NCI-H226 (cell line): Measurements from ENCODE around the gene ZNF516.

Source experiments
- DNase-seq: peaks from one replicate; pipeline ENCODE4 v3.0.0-alpha.2; 2015

Gene ZNF516

DNA sequence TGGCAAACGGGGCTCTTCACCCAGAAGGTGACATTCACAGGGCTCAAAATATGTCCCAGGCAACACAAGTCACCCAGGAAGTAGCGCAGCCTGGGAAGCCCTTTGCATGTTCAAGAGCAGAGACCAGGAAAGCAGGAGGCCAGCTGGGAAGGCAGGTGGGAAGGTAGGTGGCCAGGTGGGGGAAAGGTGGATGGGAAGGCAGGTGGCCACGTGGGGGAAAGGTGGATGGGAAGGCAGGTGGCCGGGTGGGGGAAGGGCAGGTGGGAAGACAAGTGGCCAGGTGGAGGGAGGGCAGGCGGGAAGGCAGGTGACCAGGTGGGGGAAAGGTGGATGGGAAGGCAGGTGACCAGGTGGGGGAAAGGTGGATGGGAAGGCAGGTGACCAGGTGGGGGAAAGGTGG, 102.7 kb downstream of the ZNF516 start:
- no peak for DNase-seq

DNA sequence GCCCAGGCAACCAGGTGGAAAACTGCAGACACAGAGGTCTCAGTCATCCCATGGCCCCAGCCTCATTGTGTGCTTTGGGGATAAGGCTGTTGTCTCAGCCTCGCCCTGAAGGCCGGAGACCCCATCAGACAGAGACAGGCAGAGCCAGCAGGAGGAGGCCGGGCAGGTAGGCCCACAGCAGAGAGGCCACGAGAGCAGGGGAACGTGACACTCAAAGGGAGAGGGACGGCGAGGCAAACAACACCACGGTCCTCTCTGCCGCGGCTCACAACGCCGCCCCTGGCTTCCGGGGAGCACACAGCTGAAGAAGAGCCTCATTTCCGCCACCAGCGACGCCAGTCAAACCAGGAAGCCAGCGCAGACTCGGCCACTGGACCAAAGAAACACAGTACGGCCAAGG, 103.3 kb downstream of the ZNF516 start:
- no peak for DNase-seq

DNA sequence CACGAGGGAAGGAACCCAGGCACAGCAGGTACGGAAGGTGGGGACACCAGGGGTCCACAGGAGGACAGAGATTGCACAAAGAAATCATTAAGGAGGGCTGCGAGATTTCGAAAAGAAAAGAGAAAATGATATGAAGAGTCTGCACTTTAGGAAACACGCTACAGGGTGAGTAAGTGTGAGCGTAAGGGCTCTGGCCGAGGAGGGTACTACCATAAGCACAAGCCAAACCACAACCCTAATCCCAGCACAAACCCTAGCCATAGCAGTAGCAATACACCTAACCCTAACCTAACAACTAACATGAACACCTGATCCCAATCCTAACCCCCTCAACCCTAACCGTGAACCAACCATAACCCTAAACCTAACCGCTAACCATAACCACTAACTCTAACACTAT, 104.0 kb downstream of the ZNF516 start:
- no peak for DNase-seq

DNA sequence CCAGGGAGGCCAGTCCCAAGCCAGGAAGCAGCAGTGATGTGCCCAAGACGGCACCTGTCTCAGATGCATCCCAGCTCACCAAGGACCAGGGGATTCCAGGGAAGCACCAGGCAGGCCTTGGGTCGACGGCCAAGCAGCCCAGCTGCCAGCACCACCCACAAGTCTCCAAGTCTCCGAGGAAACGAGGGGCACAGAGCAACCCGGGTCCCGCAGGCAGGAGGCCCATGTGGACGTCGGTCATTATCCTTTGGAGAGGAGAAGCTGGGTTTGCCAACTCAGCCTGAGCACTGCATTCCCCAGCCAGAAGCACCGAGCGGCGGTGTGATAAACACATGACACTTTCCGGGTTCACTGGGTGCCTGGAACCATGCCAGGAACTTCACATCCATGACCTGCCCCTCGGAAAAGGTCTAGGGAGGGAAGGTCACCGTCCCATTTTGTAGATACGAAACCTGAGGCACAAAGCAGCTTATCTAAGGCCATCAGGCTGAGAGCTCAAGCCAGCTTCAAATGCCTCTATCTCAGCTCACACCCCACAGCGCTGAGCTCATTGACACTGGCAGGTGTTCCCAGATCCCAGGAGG, 104.5 kb downstream of the ZNF516 start:
- DNase-seq: no peak

DNA sequence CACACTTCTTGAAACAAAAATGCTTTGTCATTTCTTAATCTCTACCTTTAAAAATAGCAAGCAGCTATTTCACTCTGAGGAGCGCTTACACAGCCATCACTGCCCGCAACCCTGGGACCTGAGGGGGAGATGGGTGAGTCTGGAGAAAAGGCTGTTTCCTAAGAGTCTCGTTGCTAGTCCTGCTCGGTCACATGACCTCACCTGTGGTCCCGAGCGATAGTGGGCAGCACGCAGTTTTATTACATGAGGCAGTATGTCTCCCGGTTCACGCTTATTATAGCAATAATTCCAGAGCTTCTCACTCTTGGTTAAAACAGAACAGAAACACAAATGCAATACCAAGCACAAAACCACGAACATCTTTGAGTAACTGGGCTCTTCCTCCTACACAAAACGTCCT, 105.3 kb downstream of the ZNF516 start:
- DNase-seq: no peak

DNA sequence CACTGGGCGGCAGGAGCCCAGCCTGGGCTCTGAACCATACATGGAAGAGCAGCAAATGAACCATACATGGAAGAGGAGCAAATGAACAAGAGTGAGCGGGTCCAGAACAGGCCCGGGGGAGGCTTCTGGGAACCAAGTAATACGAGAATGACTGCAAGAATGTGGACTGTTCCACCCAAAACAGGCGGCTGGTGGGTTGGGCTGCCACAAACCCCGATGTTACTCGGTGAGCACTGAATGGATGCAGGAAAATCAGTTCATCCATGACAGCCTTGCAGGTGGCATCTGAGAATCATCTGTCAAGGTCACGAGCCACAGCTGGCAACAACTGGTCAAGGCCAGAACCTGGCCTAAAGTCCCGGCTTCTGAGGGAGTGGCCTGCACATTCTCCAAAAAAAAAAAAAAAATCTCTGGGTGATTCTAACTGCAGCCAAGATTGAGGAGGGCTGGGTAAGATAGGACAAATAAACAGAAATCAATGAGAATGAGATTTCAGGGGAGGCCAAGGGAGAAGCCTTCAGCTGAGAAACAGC, 106.1 kb downstream of the ZNF516 start:
- DNase-seq: no peak

DNA sequence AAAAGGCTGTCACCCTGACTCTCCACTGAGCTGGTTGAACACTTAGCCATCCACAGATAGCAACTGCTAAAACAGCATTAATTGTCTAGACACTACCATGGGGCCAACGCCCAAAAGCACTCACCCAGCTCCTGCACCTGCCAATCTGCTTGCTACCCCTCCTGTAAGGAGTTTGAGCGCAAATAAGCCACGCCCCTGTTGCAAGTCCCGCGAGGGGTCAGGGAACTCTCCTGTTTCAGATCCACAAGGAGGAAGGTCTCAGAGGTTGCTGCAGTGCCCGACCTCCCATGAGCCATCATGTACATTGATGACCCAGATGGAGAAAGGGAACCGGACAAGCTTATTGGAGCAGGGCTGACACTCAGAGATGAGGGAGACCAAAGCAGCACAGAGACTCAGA, 106.8 kb downstream of the ZNF516 start:
- no peak for DNase-seq

DNA sequence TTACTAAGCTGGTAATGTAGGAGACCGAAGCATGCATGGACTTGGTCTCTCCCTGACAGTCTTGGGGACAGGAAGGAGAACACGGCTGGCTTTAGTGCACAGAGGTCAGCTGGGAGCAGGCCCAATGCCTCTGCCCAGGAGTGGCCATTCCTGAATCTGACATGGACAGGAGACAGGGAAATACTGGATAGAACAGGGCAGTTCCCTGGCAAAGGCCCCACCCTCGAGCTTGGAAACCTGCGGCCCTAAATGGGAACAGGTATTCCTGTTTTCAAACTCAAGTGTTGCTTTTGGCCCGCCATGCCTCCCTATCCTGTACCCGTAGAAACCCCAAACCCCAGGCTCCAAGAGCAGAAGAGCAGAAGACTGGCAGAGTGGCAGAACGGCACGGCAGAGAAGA, 107.4 kb downstream of the ZNF516 start:
- DNase-seq: no peak

DNA sequence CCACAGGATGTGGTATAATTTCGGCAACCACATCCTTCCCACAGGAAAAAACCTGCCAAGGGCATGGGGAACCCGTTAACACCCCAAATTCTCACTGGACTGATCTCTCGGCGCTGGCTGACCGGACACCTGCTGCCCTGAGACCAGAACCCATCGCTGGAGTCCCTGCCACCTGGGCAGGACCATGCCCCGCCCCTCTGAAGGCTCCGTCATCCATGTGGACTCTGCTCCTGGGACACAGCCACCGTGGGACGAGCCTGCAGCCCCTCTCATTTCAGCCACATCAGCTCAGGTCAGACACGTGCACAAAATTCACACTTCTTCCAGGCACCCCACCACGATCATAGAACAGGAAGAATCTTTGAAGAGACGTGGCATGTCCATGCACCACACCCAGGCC, 108.2 kb downstream of the ZNF516 start:
- no peak for DNase-seq

DNA sequence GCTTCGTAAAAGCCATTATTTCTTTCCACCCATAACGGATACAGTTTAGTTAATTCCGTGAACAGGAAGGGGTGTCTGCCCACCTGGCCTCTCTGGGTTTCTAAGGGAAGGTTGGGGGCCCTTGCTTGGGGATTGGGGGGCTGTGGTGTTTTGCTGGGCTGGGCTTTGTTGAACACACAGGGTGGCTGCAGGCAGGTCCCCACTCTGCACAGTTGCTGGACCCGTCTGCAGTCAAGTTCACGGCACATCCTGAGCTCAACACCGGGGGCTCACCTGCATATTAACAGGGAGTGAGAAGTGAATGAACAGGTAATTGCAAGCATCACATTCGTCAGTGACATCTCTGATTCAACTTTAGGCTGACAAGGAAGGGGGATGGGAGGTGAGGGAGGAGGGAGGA, 109.0 kb downstream of the ZNF516 start:
- no peak for DNase-seq

DNA sequence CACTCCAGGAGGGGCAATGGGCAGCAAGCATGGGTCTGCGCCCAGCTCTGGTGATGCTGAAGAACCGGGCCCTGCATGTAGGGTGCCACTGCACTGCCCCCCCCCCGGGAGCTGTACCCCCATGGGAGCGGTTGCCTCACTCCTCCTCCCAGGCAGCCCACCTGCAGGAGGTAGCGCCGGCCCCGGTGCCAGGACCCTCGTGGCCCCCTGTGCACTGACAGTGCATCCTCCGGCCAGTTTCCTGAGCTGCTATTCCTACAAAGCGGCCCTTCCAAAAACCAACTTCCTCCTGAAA, 109.4 kb downstream of the ZNF516 start:
- DNase-seq: no peak

DNA sequence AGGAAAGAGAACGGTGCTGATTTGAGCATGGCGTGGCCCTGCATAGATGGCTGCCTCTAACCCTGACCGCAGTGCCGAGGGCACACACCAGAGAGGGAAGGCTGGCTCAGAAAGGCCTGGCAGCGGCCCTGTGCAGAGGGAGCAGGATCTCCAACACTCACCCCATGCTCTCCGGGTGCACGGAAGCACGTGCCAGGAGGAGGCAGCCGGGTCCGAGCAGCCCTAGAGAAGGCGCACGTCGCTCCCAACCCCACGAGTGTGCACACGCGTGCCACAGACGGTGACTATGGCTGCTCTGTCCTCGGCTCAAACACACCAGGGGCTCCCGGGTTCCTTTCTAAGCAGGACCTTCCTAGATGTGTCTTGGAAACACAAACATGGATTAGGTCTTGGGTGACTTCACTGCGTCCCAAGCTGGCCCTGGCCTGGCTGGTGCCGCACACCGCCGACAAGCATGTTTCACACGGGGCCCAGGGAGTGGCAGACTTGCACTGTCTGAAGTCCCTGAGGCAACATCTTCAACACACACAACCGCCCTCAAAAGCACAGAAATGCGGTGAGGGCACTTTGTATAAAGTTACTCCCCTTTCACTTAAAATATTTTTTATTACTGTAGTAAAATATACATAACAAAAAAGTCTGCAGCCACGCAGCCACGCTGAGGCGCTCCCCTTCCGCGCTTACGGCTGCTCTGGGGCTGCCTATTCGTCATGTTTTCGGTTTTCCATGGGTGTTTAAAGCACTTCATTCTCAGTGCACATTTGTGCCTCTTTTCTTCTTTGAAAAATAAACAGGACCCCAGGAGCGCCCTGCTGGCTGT, 110.0 kb downstream of the ZNF516 start:
- DNase-seq: no peak

DNA sequence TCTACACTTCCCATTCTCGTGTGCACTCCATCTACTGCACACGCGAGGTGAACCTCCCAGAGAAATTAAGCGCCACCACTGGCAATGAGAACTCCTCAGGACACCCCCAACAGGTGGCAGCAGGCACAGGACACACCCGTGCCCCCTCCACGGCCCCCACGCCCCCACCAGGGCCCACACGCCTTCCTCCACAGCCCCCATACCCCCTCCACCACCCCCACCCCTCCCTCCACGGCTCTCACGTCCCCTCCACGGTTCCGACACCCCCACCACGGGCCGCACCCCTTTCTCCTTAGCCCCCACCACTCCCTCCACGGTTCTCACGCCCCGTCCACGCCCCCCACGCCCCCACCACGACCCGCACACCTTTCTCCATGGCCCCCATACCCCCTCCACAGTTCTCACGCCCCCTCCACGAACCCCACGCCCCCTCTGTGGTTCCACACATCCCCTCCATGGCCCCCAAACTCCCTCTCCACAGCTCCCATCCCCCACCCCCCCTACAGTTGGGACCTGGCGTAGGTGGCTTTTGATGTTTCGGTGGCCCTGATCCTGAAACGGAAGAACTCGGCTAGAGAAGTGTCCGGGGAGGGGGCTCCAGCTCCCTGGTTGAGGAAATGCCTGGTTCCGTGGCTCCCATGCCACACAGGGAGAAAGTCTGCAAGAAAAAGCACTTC, 110.8 kb downstream of the ZNF516 start:
- DNase-seq: no peak

DNA sequence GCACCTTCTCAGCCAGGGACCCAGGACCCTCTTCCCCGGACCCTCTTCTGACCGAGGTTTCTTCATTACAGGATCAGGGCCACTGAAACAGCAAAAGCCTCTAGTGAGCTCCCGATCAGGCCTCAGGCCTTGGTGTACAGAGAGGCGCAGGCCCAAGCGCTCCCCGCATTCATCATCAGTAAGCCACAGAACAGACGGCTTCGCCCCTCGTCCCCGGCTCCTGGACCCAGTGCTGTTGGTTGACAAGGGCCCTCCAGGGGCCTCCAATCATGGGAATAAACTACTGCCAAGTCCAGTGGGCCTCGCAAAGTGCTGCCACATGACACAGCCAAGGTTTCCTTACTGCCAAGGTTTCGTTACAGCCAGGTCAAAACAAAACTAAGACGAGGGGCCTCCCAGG, 111.4 kb downstream of the ZNF516 start:
- DNase-seq: no peak

DNA sequence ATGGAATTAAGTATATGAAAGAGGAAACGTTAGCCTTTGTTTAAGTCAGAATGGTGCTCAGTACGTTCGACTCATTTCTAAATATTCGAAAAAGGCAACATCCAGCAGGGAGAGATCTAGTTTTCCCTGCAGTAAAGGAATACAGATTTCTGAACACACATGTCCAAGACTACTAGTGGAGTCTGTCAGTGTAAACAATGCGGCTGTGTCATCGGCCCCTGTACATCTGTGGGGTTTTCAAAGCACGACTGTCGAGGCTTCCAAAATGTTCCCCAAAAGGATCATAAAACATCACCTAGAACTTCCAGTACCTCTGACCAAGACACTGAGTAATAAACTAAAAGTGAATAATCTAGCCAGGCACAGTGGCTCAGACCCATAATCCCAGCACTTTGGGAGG, 112.8 kb downstream of the ZNF516 start:
- DNase-seq: no peak

DNA sequence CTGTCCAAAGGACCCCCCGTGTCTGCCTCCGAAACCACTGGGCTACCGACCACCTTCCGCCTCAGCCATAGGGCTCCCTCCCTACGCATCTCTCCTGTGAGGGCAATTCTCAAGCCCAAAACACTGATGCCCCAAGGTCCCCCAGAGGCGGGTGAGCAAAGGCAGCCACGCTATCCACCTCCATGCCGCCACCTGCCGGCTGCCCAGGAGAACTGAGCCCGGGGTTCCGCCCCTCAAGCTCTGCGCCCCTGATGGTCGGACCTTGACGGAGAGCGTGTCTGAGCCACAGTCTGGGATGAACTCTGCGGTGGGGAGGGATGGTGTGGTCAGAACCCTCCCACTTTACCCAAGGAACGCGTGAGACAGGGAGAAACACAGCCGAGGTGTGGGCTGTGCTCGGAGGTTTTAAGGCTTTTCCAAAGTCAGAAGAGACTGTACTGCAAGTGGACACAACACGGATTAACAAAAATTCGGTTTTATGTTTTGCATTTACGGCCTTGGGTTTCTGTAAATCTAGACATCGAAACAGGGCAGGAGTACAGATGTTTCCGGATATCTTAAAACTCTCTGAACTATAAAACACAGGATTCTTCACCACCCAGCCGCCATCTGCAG, 114.1 kb downstream of the ZNF516 start:
- no peak for DNase-seq

DNA sequence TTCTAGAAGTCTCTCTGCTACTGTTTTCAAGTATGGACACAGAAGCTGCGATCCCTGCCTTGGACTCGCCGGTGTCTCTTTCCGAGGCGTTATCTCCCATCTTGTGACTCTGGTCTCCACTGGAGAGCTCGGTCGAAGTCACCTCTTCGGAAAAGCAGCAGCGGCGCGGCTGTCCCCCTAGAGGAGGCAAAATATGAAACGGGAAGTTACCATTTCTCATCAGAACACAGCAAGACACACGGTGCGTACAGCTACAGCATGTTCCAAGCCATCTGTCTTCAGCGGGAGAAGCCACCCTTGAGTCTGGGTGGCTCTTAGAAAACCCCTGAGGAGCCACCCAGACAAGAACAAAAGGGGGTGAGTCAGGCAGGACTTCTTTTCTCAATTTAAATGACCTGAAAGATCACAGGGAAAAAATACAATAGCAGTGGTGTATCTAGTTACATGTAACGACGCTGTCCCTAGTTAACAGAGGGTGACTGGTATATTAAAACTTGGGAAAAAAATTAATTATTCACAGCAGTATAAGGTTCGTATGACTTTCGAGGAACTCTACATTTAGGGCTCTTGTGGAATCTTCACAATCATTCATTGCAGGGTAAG, 114.8 kb downstream of the ZNF516 start:
- no peak for DNase-seq

DNA sequence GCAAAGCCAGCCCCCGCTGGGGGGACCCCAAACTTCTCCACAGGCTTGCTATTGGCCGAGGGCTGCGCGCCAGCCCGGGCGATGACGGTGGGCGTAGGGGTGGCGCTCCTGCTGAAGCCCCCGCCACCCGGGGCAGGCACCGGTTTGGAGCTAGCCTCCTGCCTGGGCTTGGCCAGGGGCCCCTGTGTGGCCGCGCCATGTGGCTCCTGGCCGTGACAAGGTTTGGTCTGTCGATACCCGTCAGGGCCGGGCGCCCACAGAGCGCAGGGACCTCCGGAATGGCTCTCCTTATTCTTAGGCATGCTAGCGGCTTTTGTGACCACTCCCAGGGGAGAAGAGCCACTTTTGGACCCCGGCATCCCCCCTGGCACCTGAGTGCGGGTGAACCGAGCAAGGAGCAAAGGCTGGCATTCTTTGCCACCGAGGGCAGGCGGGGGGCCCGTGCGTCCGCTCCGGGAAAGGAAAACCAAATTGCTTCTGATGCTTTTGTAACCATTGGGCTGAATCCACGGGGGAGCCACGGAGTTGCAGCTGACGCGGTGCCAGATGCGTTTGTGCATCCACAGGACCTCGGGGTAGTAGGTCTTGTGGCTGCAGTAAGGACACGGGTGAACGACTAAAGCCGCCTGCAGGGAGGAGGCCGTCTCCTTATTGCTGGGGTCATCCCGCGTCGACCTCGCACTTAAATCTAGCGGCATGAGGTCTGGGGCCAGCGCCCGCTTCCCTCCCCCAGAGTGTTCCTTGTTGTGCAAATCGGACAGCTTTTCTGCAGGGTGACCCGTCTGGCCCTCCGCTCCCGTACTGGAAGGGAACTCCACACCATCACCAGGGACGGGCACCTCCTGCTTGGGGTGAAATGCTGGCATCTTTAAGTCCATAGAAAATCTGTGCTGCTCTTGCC, 115.6 kb downstream of the ZNF516 start:
- no peak for DNase-seq

DNA sequence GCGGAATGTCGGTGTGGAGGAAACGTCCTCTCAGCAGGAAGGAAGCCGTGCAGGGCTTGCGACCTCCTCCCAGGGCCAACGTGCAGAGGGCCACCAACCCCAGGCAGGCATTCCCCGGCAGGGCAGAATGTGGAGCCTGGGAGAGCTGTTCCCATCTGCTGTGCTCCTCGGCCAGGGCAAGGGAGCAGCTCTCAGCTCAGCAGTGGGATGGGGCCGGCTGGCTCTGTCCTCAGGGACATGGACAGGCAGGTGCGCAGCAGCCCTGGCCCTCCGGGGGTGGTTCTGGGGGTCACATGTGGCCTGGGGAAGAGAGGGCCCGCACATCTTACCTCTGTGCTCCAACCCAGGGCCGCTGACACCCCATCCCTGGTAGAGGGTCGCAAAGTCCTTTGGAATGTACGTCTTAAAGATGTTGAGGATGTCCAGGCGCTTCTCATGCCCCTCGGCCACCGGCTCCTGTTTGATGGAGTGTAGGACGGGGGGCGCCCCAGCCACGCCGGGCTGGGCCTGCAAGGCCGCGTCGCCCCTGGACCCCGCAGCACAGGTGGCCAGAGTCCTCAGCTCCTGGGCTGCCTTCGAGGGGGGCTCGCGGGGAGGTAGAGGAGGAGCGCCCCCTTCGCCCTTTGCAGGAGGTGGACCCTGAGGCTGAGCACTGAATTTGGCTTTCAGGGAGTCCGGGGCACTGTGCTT, 116.4 kb downstream of the ZNF516 start:
- DNase-seq: no peak

DNA sequence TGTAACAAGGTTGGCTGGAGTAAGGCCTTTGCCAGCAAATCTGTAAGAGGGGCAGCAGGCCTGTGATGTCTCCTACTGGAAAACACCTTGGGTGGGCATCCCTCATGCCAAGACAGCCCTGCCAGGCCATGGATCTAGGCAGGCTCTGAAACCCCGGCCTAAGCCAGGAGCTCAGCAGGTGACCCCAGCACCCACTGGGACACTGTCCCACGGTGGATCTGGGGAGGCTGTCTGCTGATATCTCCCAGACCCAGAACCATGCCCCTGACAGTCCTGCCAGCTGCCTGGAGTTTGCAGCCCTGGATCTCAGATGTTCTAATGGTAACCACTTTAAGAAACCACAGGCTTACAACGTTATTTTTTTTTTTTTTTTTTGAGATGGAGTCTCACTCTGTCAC, 117.7 kb downstream of the ZNF516 start:
- no peak for DNase-seq

DNA sequence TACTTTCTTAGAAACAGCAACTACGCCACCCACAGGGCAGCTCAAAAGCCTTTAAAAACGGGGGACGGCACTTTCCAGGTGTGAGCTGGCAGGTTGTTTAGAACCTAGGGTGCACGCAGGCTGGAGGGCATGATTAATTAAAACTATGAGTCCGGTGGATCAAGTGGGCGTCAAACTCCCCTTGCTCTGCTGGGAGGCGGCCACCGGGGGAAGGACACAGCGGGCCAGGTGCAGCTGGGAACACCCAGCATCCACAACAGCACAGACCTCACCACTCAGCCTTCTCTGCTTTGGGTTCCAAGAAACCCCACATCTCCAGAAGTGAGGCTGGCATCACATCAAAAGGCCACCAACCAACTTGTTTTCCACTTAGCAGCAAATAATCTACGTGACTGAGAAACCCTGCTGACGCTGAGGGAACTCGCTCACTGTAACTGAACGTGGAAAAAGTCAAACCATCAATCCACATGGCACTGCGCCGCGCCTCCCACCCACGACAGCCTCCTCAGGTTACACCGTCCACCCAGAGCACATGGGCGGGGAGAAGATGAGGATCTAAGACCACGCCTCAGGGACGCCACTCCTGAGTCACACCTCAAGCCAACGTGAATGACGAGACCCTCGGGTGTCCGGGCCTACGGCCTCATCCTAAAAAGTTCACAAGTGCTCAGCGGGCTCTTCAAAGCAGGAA, 118.2 kb downstream of the ZNF516 start:
- DNase-seq: no peak
